Heart right ventricle (tissue), 16 donors: ENCODE results near the gene DMC1. TPM values are rescaled to one million over a fixed set of nuclear protein-coding genes. Genes with fewer than 3 reads are reported as not detected.

Experiments used
- ATAC-seq, 8 donors: fragments of 200-7000 bp; cut with Tn5 transposase; one replicate each; pipeline ENCODE4 v1.9.1; 2020; ENCODE audit warnings: mild to moderate bottlenecking in 8 of 8, moderate library complexity in 8 of 8, moderate number of reproducible peaks in 1 of 8
- DNase-seq, 2 donors: peaks; one replicate each; pipeline ENCODE4 v3.0.0-alpha.2; 2020
- H3K27ac ChIP-seq, 10 donors: fragments of 200-600 bp; sonication (generic) in 2 of 10; one replicate each; pipeline versions ENCODE4 v1.5.0 to v1.8.0; 2020 to 2022; ENCODE audit warnings: mild to moderate bottlenecking in 3 of 10
- H3K27me3 ChIP-seq, 7 donors: fragments of 200-600 bp; one replicate each; pipeline ENCODE4 v1.8.0; 2021 to 2022; ENCODE audit warnings: mild to moderate bottlenecking in 2 of 7
- H3K36me3 ChIP-seq, 9 donors: fragments of 200-600 bp; sonication (generic) in 1 of 9; one replicate each; pipeline versions ENCODE4 v1.5.0 to v1.8.0; 2020 to 2022; ENCODE audit warnings: mild to moderate bottlenecking in 2 of 9
- H3K4me1 ChIP-seq, 9 donors: fragments of 200-600 bp; sonication (generic) in 1 of 9; one replicate each; pipeline versions ENCODE4 v1.5.0 to v1.8.0; 2020 to 2022; ENCODE audit warnings: mild to moderate bottlenecking in 4 of 9
- H3K4me3 ChIP-seq, 10 donors: fragments of 200-600 bp; sonication (generic) in 2 of 10; one replicate each; pipeline versions ENCODE4 v1.5.0 to v1.8.0; 2020 to 2022; ENCODE audit warnings: mild to moderate bottlenecking in 7 of 10, moderate library complexity in 2 of 10
- H3K9me3 ChIP-seq, 11 donors: fragments of 200-600 bp in 10 of 11; sonication (generic) in 2 of 11; one replicate each; pipeline versions ENCODE4 v1.5.0 to v1.8.0; 2013 to 2022; ENCODE audit warnings: mild to moderate bottlenecking in 2 of 11, control low read depth in 1 of 11, moderate library complexity in 1 of 11
- WGBS, 2 donors: extraction: QIAGEN DNeasy Blood & Tissue Kit; methylation state at CpG; one replicate each; pipeline ENCODE4 v1.1.7; 2013; ENCODE audit warnings: inconsistent platforms in 1 of 2; 5-methylcytosine and 5-hydroxymethylcytosine counted together
- intact Hi-C, 10 donors: fragments of 100-400 bp; cut with DNase I; formaldehyde crosslinking; loops; one replicate each; pipeline versions ENCODE4 v1.11.1 to v1.14.2; 2022
- polyA plus RNA-seq, 2 donors: library from polyadenylated mRNA; stranded (reverse); fragments of 200-250 nt; gene quantifications; one replicate each; pipeline ENCODE4 v1.2.3, GENCODE V29; 2013
- total RNA-seq, 10 donors: library from RNA; stranded (reverse); fragmentation: NEBNext Ultra II Directional in 3 of 10; extraction: Animal tissue kit (Norgen Biotek cat#: 25700) in 3 of 10; gene quantifications; one replicate each; pipeline versions ENCODE4 v1.2.1 to v1.2.4, GENCODE V29; 2021 to 2023
- TF ChIP-seq, protein P1 (sequence below), 9 donors: fragments of 200-600 bp; sonication (generic) in 2 of 9; IDR thresholded peaks; one replicate each; pipeline versions ENCODE4 v1.5.0 to v1.8.0; 2021 to 2022; ENCODE audit warnings: antibody characterized with exemption in 9 of 9, mild to moderate bottlenecking in 5 of 9, moderate library complexity in 1 of 9
- donor health status: Arrhythmogenic right ventricular cardiomyopathy.
- donor health status: ischemic (EF 13 %, LVEDD 7.1; RV severe dilation, severe dysfunction).
- donor health status: healthy with polysubstance abuse.
- donor health status: DM: no; HTN: yes; CAD: no.
- donor health status: DM: no; HTN: no; CAD: no.
- donor health status: ischemic (EF 25% LVEDD 6.9; RV normal size, moderate dysfunction).
- donor health status: ischemic (EF 25% LVEDD 5.7; RV mildly dilated, moderate dysfunction).
- donor health status: healthy.
- donor health status: DM: yes; HTN: yes; CAD: no.
- donor health status: Ischemic cardiomyopathy.
- donor health status: ischemic (EF 35%, LVEDD 5.7; RV mildly dilated, moderate dysfunction).
- donor health status: nonischemic (EF 11% LVEDD 7.7; RV severe dilation, severe dysfunction).
- donor health status: DM: yes; HTN: yes; CAD: no.
- donor health status: PGD.
- donor health status: ischemic (EF 29% LVEDD 5.4; RV normal size, mild dysfunction).
- donor health status: nonischemic (EF 23%, LVEDD 6.1; RV moderate dilation, normal function).

Gene DMC1
- total and polyA plus RNA-seq, 12 donors, result 0.12 to 3.2 (median 1.3) TPM

DNA sequence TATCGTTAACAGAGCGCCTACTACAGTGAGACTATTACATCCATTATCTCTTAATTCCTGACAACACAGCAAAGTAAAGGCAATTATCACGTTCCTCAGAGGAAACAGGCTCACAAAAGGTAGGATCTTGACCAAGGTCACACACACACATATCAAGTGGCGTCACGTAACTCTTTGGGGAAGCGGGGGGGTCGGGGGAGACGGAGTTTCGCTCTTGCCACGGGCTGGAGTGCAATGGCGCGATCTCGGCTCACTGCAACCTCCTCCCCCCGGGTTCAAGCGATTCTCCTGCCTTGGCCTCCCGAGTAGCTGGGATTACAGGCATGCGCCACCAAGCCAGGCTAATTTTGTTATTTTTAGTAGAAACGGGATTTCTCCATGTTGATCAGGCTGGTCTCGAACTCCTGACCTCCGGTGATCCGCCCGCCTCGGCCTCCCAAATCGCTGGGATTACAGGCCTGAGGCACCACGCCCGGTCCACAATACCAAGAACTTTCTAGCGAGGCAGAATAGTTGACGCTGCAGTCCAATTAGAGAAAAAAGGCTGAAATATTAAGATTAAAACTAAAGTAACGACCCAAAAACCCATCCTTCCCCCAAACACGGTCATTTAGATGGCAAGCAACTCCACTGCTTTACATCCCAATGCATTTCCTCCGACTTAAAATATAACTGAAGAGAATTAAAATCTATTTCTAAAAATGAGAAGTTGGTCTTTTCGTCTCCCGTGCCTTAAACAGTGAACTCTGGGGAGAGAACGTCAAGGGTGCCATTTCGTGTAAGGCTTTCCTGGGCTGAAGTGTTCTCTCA lies 65.0 kb downstream of the DMC1 start:
- TF ChIP-seq, protein P1, sequence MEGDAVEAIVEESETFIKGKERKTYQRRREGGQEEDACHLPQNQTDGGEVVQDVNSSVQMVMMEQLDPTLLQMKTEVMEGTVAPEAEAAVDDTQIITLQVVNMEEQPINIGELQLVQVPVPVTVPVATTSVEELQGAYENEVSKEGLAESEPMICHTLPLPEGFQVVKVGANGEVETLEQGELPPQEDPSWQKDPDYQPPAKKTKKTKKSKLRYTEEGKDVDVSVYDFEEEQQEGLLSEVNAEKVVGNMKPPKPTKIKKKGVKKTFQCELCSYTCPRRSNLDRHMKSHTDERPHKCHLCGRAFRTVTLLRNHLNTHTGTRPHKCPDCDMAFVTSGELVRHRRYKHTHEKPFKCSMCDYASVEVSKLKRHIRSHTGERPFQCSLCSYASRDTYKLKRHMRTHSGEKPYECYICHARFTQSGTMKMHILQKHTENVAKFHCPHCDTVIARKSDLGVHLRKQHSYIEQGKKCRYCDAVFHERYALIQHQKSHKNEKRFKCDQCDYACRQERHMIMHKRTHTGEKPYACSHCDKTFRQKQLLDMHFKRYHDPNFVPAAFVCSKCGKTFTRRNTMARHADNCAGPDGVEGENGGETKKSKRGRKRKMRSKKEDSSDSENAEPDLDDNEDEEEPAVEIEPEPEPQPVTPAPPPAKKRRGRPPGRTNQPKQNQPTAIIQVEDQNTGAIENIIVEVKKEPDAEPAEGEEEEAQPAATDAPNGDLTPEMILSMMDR (IDR thresholded peaks at IDR 0.05), result no peak
- WGBS, 2 donors, result 1% methylated on average over 35 of the region's 35 CpGs
- peak; percentile 47 to 63 for DNase-seq
- peak overlapping the region; percentile 97 to 100 (median 100) for H3K27ac ChIP-seq
- peak in 5 of 8 donors; percentile 14 to 41 (median 33) for ATAC-seq
- peaks cover 2 to 55% (median 44%) of the 10 kb centered on the region in 9 donors for H3K4me1 ChIP-seq
- H3K9me3 ChIP-seq, result no peaks in the 10 kb centered on the region
- H3K4me3 ChIP-seq, result peak overlapping the region; percentile 70 to 88 (median 80)
- H3K36me3 ChIP-seq, result peaks cover 0 to 47% (median 13%) of the 10 kb centered on the region in 9 donors
- no peaks in the 10 kb centered on the region for H3K27me3 ChIP-seq
- intact Hi-C loops, result loop anchor here in 8 of 10 donors (5.0 to 10.0 kb wide), 11 partner anchors 38 to 200 kb away; partner anchors contain the start of genes DMC1 (in 3 of the 8), KDELR3 (in 3 of the 8), CBY1 (in 1 of the 8) and FAM227A (in 1 of the 8)

DNA sequence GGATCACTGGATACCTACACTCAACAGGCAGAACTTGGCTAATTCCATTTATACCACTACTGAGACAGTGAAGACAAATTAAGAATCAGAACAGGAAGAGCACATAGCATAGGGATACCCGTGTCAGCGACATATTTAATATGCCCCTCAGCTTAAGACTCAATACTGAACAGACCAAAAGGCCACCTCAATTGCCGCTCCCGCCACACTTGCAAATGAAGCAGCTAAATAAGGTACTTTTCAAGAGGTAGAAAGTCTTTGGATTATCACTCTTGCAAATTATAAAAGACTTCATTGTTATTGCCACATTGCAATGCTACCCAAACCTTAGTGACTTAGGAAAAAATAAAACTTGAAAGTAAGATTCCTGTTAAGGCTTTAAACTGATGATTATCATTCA lies 67.0 kb downstream of the DMC1 start:
- Histone ChIP-seq H3K4me3 (peak overlapping the region in 9 of 10 donors; percentile 8 to 88 (median 79)), H3K36me3 (peaks cover 0 to 67% (median 30%) of the 10 kb centered on the region in 9 donors), H3K9me3 (no peaks in the 10 kb centered on the region), H3K4me1 (peaks cover 2 to 71% (median 59%) of the 10 kb centered on the region in 9 donors), H3K27me3 (no peaks in the 10 kb centered on the region), H3K27ac (peak overlapping the region in 5 of 10 donors; percentile 4 to 100 (median 99))
- no peak for ATAC-seq
- DNase-seq, result no peak
- intact Hi-C loops, result loop anchor here in 7 of 10 donors (5.0 to 10.0 kb wide), 9 partner anchors 36 to 202 kb away; partner anchors contain the start of genes KDELR3 (in 2 of the 7), CBY1 (in 1 of the 7), DMC1 (in 1 of the 7) and FAM227A (in 1 of the 7)
- TF ChIP-seq, protein P1 (IDR thresholded peaks at IDR 0.05), result no peak
- 18 to 23% methylated on average over 4 of the region's 4 CpGs for WGBS, 2 donors

DNA sequence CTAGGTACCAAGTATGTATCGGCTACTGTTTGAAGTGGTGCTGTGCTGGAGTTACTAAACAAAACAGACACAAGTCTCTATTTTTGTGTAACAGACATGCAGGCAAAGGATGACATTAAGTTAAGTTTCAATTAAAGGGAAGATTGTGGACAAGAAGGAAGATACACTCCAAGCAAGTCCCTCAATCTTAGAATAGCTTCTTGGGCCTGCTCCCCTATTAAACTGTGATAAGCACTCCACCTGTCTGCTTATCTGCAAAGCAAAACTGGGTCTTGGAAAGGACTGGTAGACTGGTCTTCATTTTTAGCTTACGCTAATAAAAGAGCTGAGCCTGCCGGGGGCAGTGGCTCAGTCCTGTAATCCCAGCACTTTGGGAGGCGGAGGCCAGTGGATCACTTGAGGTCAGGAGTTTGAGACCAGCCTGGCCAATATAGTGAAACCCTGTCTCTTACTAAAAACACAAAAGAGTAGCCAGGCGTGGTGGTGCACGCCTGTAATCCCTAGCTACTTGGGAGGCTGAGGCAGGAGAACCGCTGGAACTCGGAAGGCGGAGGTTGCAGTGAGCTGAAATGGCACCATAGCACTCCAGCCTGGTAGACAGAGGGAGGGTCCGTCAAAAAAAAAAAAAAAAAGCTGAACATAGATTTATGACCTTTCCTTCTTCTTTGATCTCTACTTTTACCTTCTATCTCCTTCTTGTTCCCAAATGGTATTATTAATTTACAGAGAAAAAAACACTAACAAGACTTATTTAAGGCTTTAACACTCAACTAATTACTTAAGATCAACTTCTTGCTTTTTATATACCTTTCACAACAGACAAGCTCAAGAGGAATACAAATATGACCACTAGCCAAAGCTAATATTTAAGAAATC lies 67.9 kb downstream of the DMC1 start:
- Histone ChIP-seq H3K27ac (peak overlapping the region in 1 of 10 donors; percentile 4), H3K4me1 (peaks cover 2 to 68% (median 57%) of the 10 kb centered on the region in 9 donors)

More for the DNA sequence above, 67.9 kb downstream of the DMC1 start:
- WGBS, 2 donors, result 78 to 81% methylated on average over 10 of the region's 10 CpGs
- TF ChIP-seq, protein P1 (IDR thresholded peaks at IDR 0.05), result no peak
- Histone ChIP-seq H3K9me3 (no peaks in the 10 kb centered on the region), H3K27me3 (no peaks in the 10 kb centered on the region), H3K36me3 (peaks cover 0 to 76% (median 40%) of the 10 kb centered on the region in 9 donors), H3K4me3 (peak overlapping the region in 7 of 10 donors; percentile 70 to 88 (median 79))
- DNase-seq (no peak), ATAC-seq (no peak)
- intact Hi-C loops, result loop anchor here in 7 of 10 donors (5.0 to 10.0 kb wide), 9 partner anchors 35 to 203 kb away; partner anchors contain the start of genes KDELR3 (in 2 of the 7), CBY1 (in 1 of the 7), DMC1 (in 1 of the 7) and FAM227A (in 1 of the 7)
